Stimulated activated CD4-positive, alpha-beta T cell treated with anti-CD3 and anti-CD28 coated beads, Interleukin-2, amount 100 ng/mL, for 24 hours (primary cell): Measurements from ENCODE around the gene CSN2.
"Not testable (repeated sequence)": the region's sequence is repeated elsewhere in the genome, so short reads cannot be mapped to it uniquely, and the experiment has no call there.

Experiments used
- DNase-seq, 2 donors: peaks; one replicate each; pipeline ENCODE4 v3.0.0-alpha.2; 2020

Gene CSN2, protein sequence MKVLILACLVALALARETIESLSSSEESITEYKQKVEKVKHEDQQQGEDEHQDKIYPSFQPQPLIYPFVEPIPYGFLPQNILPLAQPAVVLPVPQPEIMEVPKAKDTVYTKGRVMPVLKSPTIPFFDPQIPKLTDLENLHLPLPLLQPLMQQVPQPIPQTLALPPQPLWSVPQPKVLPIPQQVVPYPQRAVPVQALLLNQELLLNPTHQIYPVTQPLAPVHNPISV

DNA sequence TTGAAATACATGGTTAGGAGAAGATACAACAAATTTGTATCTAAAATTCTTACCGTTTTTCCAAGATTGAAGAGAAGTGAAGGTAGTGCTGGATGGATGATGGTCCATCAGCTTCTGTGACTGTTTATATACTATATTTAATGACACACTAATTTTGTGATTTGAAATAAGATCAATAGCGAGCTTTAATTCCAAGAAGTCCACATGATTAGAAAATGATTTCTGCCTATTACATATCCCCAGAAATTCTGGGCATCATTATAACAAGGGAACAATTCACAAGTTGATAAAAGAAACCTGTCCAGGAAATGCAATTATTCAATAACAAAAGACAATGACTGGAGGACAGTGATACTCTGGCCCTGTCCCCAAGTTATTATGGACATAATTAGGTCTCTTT is at the start of gene CSN2:
CSN2 (minus strand) TSS at position 101 of the 400 bp plus-strand sequence. CDS start 4,733 bp downstream, outside the sequence.
- DNase-seq: no peak

DNA sequence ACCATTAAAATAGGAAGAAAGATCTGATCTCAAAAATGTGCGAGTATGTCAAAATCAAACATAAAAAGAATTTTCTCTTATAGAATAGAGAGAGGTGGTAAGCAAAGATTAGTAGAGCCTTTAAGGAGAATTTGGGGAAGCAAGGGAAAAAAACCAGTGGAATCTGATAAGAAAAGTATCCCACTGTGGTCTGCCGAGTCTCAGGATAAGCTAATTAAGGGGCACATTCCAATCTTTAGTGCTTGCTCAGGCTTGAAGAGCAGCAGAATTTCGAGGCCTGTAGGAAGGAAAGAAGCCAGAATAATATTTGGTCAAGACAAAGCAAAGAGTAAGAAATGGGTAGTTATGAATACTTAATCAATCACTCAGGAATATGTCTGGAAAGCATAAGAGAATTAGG is 43.2 kb upstream of the CSN2 start:
- no peak for DNase-seq

DNA sequence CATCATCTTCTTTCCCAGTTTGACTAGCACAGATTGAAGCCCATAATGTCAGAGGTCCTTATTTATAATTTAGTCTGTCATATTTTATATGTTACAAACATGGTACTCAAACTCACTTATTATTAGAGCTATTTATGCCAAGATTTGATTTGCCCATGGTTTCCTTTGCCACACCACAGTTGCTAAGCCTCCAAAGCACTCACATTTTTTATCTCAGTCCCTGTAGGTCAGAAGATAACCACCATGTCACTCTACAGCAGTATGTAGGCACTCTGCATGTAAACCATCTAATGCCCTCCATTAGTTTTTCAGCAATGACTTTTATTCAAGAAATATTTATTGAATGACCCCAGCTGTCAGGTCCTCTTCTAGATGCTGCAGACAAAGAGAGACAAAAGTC is 37.0 kb upstream of the CSN2 start:
- DNase-seq: no peak

DNA sequence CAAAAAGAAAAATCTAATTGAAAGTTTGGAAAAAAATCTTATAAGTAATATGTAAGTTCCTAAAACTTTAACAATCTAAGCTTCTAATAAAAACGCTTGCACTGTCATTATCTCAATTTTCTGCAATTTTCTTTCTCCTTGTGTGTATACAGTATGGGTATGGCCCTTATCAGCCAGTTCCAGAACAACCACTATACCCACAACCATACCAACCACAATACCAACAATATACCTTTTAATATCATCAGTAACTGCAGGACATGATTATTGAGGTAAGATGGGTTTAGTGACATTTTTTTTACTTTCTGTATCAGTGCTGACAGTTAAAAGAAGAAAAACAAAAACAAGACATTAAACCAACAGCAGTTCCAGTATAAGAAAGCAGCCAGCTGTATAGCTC is 35.2 kb upstream of the CSN2 start:
- DNase-seq: no peak

DNA sequence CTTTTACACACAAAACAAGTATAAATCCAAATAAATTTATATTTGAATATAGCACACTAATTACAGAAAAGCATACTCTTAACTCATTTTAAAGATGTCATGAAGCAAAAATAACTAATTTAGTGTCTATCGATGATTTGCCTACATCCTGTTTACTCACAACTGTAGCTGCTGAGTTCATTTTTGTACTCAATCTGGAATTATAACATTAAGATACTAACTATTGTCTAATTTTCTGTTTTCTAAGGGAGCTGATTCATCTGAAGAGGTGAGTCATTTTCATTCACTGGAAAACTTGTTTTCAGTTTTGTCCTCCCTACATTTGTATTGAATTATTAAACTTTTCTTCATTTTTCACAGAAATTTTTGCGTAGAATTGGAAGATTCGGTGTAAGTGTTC is 33.9 kb upstream of the CSN2 start:
- no peak for DNase-seq

DNA sequence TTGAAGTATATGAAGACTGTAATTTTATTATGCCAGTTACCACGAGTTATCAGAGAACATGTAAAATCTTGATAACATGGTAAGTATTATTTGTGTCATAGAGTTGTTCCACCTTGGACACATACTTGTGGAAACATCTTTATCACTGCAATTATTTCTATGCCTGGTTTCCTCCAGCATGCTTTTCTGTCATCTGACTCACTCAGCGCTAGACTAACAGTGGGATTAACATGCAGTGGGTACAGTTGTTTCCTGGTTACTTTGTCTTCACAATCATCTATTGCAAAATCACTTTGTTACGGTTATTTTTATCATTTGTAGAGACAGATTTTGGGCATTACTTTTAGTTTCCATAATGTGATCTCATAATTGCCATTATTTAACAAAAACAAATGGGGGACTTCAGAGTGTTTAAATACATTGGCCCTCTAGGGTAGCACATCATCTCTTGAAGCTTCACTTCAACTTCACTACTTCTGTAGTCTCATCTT is 30.0 kb upstream of the CSN2 start, which contains the start of gene STATH:
STATH (plus strand) TSS at position 441 of the 491 bp plus-strand sequence. CDS start 2,472 bp downstream, outside the sequence.
- DNase-seq: no peak

DNA sequence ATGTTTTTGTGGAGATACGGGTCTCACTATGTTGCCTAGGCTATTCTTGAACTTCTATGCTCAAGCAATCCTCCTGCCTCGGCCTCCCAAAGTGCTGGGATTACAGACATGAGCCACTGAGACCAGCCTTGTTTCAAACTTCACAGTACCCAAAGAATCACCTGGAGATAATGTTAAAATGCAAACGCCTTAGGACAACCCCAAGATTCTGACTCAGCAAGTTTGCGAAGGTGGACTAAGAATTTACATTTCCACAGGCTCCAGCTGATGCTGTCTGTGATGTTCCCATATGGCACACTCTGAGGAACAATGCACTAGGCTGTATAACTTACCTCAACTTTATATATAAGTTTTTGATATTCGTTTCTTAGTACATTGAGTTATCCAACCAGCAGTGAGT is 29.3 kb upstream of the CSN2 start:
- DNase-seq: no peak

DNA sequence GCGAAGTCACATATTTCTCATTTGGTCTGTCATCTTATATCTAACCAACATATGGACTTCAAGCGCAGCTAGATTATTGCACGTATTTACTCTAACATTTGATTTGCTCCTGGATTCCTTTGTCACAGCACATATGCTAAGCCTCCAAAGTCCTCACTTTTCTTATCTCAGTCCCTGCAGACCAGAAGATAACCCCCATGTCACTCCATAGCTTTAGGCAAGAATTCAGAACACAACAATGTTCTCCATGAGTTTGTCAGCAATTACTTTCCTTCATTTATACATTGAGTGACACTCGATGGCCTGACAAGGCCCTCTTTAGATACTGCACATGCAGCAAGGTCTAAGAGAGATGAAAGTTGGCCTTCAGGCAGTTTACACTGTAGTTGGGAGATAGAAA is 25.5 kb upstream of the CSN2 start:
- no peak for DNase-seq

DNA sequence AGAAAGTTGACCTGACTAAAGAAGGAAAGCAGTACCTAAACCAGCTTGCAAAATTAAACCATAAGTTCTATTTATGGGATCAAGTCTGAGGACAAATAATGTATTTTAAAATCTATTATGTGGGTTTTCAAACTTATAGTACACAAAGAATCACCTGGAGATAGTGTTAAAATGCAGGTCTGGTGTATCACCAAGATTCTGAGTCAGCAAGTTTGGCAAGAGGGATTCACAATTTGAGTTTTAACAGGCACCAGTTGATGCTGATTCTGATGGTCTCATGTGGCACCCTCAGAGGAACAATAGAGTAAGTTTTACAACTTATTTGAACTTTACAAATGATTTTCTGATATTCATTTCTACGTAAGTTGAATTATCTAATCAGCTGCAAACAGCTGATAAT is 21.1 kb upstream of the CSN2 start:
- DNase-seq: no peak

DNA sequence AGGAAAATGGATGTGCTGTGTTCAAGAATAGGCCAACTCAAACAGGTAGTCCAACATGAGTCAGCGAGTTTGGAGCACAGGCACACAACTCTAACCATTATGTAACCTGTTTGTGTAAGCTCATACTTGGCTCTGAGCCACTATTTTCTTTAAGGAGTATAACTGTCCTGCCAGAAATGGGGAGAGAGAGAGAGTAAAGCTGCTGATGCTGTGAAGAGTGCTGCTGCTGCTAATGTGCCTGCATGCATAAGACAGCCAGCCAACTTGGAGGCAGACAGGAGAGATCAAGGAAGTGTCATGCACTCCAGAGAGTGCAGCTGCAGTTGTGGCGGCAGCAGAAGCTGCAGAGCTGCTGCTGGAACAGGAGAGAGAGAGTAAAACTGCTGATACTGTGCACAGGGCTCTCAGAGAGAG is 18.5 kb upstream of the CSN2 start:
- no peak for DNase-seq

DNA sequence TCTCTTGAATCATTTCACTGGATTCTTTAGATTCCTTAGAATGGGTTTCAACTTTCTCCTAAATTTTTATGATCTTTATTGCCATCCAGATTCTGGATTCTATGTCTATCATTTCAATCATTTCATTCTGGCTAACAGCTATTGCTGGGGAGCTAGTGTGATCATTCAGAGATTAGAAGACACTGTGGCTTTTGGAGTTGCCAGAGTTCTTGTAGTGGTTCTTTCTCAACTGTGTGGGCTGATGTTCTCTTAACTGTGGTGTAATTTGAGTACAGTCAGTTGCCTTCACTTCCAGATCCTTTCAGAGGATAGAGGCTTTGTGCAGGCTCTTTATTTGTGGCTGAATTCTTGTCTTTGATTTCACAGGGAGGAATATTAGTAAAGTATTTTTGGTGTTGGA is 12.1 kb upstream of the CSN2 start:
- DNase-seq: no peak

DNA sequence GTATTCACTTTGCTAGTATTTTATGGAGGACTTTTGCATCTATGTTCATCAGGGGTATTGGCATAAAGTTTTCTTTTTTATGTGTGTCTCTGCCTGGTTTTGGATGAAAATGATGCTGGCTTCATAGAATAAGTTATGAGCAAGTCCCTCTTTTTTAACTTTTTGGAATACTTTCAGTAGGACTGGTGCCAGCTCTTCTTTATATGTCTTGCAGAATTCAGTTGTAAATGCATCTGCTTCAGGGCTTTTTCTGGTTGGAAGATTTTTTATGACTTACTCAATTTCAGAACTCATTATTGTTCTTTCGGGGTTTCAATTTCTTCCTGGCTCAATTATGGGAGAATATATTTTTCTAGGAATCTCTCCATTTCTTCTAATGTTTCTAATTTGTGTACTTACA is 9.1 kb upstream of the CSN2 start:
- DNase-seq: no peak

DNA sequence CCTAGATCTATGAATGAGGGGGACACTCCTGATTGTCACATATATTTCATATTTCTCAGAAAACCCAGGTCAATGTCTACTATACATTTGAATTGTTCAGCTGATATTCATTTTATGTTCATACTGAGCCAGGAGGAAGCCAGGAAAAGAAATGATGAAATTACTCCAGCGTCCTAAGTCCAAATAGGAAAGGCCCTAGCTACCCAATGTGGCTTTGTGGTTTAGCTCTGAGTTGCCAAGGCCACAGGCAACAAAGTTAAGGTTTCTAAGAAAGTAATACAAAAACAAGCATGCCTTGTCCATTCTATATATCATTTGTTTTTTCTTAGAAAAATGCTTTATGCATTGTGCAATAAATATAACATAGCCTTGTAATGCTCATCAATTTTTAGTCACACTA is 4.5 kb upstream of the CSN2 start:
- DNase-seq: no peak

DNA sequence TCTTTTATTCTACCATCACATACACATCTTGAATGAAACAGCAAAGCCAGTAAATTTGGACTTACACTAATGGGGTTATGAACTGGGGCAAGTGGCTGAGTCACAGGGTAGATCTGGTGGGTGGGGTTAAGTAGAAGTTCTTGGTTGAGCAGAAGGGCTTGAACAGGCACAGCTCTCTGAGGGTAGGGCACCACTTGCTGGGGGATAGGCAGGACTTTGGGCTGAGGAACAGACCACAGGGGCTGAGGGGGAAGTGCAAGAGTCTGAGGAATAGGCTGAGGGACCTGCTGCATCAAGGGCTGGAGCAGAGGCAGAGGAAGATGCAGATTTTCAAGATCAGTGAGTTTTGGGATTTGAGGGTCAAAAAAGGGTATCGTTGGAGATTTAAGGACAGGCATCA is 8.3 kb downstream of the CSN2 start:
- DNase-seq: no peak

DNA sequence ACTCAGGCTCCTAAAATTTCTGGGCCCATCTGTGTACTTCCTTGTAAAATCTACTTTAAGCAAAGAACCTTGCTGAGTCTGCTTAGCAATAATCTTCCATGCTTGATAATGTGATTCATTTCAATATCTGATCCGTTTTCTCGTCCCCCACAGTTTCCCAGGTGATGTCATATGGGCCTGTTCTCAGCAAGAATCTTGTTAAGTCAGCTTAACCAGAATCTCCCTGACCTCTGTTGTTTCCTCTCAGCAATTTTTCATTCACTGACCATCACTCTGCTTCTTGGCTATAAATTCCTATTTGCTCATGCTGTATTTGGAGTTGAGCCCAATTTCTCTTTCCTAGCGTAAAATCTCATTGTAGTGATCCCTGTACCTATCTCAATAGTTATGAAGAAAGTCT is 13.9 kb downstream of the CSN2 start:
- no peak for DNase-seq

DNA sequence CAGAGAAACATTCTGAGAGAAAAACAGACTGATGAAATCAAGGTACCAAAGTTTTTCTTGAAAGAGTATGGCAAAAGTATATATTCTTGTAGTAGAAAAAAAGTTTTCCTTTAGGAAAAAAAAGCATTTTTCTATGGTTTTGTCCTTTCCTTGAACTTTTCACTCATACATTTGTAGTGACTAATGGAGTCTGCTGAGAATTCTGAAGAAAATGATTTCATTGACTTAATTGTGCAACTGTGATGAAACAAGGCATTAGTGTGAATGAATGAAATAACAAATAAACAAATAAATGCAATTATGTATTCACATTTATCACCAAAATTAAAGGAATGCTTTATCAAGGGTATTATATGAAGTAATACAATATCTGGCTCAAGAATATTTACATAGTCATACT is 29.0 kb downstream of the CSN2 start:
- DNase-seq: no peak

DNA sequence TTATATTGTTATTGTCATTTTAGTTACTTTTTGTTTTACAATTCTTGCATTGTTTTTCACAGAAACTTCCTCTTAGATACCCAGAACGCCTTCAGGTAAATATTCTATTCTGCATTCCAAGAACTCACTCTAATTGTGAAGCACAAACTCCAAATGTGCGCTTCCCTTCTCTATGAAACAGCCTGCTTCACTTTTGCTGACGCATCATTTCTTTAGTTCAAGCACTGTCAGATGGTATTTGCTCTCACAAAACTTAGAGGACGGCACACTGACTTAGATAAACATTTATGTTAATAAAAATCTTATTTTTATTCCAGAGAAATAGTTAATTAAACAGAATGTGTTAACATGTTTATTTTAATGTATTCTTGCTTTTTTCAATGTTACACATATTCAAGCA is 31.4 kb downstream of the CSN2 start:
- no peak for DNase-seq

DNA sequence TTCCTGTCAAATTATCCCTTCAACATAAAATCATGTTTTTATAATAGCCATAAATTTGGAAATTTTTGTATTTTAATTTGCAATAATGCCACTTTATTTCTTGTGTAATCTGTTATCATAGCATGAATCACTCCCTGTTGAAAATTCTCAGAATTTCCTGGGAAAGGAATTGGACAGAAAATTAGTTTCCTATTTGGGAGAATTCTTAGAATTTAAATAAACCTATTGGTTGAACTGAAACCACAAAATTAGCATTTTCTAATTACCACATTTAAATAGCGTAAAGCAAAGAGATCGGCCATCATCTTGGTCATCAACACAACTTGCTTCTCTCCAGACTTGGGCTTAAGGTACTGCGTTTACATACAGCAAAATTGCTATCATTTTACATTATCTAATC is 34.8 kb downstream of the CSN2 start, which contains the start of gene CSN1S1:
CSN1S1 (plus strand) TSS at position 301 of the 400 bp plus-strand sequence. CDS start 1,488 bp downstream, outside the sequence.
- DNase-seq: no peak

DNA sequence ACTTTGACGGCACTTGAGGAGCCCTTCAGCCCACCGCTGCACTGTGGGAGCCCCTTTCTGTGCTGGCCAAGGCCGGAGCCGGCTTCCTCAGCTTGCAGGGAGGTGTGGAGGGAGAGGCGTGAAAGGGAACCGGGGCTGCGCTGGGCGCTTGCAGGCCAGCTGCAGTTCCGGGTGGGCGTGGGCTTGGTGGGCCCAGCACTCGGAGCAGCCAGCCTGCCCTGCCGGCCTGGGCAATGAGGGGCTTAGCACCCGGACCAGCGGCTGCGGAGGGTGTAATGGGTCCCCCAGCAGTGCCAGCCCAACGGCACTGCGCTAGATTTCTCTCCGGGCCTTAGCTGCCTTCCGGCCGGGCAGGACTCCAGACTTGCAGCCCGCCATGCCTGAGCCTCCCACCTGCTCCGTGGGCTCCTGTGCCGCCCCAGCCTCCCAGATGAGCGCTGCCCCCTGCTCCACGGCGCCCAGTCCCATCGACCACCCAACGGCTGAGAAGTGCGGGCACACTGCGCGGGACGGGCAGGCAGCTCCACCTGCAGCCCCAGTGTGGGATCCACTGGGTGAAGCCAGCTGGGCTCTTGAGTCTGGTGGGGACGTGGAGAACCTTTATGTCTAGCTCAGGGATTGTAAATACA is 41.6 kb downstream of the CSN2 start:
- not testable (repeated sequence) for DNase-seq

DNA sequence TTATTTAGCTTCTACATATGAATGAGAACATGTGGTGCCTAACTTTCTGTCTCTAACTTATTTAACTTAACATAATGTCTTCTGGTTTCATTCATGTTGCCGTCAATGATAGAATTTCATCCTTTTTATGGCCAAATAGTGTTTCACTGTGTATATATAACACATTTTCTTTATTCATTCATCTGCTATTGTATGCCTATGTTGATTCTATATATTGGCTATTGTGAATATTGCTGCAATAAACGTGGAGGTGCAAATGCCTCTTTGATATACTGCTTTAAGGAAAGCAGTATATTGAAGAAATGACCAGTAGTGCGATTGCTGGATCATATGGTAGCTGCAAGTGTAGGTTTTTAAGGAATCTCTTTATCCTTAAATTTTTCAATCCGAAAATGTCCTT is 44.7 kb downstream of the CSN2 start:
- no peak for DNase-seq

DNA sequence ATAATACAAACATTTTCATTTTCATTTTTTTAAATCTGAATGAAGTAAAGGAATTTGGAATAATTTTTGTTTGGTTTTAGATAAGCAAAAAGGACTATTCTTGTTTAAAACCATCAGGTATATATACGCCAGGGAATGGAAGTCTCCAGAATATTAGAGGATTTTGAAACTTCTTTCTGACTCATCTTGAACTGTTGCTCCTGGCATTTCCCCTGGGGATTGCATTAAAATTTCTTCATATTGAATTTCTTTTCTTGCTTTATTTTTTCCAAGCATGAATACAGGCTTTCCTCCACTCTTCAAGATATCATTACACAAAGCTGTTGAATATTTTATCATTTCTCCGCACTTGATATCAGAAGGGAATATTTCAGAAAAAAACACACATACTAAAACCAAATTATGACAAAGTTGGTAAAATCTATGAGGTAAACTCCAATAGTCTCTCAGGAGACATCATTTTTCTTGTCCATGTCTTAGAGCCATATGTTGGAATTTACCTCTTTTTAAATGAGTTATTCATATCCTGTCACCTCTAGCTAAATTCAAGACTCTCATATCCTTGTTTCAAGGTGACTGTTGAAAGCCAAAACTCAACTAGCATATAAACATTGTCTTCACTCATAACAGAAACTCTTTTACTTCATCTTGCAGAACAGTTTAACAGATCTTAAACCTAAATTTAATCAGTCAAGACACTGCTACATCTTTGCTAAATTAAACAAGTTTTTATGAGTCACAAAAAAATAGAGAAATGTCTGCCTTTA is 55.3 kb downstream of the CSN2 start:
- DNase-seq: no peak

DNA sequence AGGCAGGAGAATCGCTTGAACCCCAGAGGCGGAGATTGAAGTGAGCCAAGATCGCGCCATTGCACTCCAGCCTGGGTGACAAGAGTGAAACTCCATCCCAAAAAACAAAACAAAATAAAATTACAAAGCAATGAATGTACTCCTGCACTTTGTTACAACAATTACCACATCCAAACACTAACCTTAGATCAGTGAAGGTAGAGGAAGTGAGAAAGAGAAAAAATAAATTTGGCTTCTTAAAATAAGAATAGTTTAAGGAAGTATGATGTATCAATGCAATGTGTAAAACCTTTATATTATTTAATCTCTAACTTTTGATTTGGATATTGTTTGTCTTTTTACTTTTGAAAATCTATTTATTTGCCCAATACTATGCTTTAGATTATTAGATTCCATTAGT is 56.3 kb downstream of the CSN2 start:
- DNase-seq: no peak

DNA sequence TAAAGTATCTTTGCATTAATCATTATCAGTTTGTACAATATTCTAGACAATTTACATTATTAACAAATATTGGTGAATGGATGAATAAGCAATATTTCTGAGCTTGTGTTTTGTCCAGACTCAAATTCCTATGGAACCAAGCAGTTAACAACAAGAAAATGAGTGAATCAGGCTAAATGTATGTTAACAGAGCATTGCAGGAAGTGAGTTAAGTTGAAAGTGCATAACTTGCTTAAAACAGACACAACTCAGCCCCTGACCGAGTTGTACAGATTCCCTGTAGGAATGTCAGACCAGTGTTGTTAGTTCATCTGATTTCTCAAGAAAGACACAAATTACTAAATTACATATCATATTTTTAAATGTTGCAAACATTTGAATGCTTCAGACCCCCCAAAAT is 58.4 kb downstream of the CSN2 start:
- no peak for DNase-seq
